MCF 10A (cell line): Measurements from ENCODE around the gene RPL12. TPM values are rescaled to one million over a fixed set of nuclear protein-coding genes. Genes with fewer than 3 reads are reported as not detected.
A peak's percentile ranks its signal among the peaks of the same experiment; 100 is the strongest.

Experiments used
- BruUV-seq: library from RNA; stranded (reverse); fragments of 400-500 nt; replicated peaks from 2 replicates; lab custom pipeline; 2021; lab: Mats Ljungman, UMichigan
- CTCF ChIA-PET: fragments of 300-600 bp; sonication (Branson Sonifier 250); formaldehyde crosslinking; extraction: SDS; loops from one replicate; lab custom pipeline; 2021; ENCODE audit warnings: antibody characterized with exemption, inconsistent platforms; lab: Yijun Ruan, JAX
- POLR2A ChIA-PET: fragments of 300-600, 350-650 bp; sonication (Branson Sonifier 250); formaldehyde crosslinking; extraction: SDS; loops from one replicate; lab custom pipeline; 2020; ENCODE audit warnings: antibody characterized with exemption, inconsistent platforms; lab: Yijun Ruan, JAX
- DNase-seq: peaks from one replicate; pipeline ENCODE4 v3.0.0-alpha.2; 2018; ENCODE audit not compliant: unreplicated experiment
- H3K27ac Mint-ChIP-seq: one replicate; pipeline ENCODE4 v1.8.0; 2022; ENCODE audit warnings: mild to moderate bottlenecking, low read depth, mixed read lengths; ENCODE audit not compliant: unreplicated experiment
- H3K27me3 Mint-ChIP-seq: one replicate; pipeline ENCODE4 v1.8.0; 2022; ENCODE audit warnings: mixed read lengths; ENCODE audit not compliant: insufficient read depth, unreplicated experiment
- H3K36me3 Mint-ChIP-seq: one replicate; pipeline ENCODE4 v1.8.0; 2022; ENCODE audit warnings: mild to moderate bottlenecking, moderate library complexity, mixed read lengths; ENCODE audit not compliant: insufficient read depth, unreplicated experiment
- H3K4me1 Mint-ChIP-seq: one replicate; pipeline ENCODE4 v1.8.0; 2022; ENCODE audit warnings: mixed read lengths; ENCODE audit not compliant: insufficient read depth, unreplicated experiment
- H3K4me3 Mint-ChIP-seq: one replicate; pipeline ENCODE4 v1.8.0; 2022; ENCODE audit warnings: mild to moderate bottlenecking, moderate library complexity, mixed read lengths; ENCODE audit not compliant: unreplicated experiment
- H3K9me3 Mint-ChIP-seq: one replicate; pipeline ENCODE4 v1.8.0; 2022; ENCODE audit warnings: mixed read lengths; ENCODE audit not compliant: unreplicated experiment
- intact Hi-C: fragments of 100-400 bp; cut with micrococcal nuclease; formaldehyde crosslinking; loops from 2 replicates; pipeline ENCODE4 v1.14.1; 2022
- total RNA-seq: library from RNA; stranded (reverse); gene quantifications from 2 replicates; pipeline ENCODE4 v1.2.3, GENCODE V29; 2022
- TF ChIP-seq, protein P1 (sequence below): fragments of 200-600 bp; IDR thresholded peaks from one replicate; pipeline ENCODE4 v1.8.0; 2022; ENCODE audit warnings: antibody characterized with exemption, mild to moderate bottlenecking; ENCODE audit not compliant: unreplicated experiment

Gene RPL12
- total RNA-seq, 1 experiment from 2014 or later, result 3,086 TPM

DNA sequence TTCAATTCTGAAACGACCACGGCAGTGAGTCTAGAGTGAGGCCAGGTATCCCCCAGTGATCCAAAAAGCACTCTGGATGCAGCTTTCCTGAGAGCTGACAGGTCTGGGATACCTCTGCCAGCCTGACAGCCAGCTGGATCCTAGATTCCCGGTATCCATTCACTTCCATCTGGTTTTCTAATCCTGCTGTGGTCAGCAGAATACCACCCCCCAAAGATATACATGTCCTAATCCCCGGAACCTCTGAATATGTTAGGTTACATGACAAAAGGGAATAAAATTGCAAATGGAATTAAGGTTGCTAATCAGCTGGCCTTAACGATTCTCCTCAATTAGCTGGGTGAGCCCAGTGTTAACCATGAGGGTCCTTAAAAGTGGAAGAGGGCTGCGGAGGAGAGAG lies 28.4 kb downstream of the RPL12 start:
- ChIA-PET POLR2A (interaction anchor here (0.6 to 4.1 kb wide), 11 partner anchors 18 to 217 kb away, joined by 3 to 91 read pairs (median 7); partner anchors contain the start of genes LRSAM1, RPL12 and SLC2A8), CTCF (interaction anchor here (0.6 to 1.2 kb wide), 3 partner anchors 28 to 326 kb away, joined by 3 read pairs; no protein-coding TSS in a partner anchor)
- H3K27me3 Mint-ChIP-seq, result no peaks in the 10 kb centered on the region
- intact Hi-C loops, result loop anchor here (10.0 kb wide), 1 partner anchor 162 kb away; no protein-coding TSS in a partner anchor
- H3K27ac Mint-ChIP-seq, result peak overlapping the region; percentile 98
- H3K9me3 Mint-ChIP-seq, result no peaks in the 10 kb centered on the region
- TF ChIP-seq, protein P1, sequence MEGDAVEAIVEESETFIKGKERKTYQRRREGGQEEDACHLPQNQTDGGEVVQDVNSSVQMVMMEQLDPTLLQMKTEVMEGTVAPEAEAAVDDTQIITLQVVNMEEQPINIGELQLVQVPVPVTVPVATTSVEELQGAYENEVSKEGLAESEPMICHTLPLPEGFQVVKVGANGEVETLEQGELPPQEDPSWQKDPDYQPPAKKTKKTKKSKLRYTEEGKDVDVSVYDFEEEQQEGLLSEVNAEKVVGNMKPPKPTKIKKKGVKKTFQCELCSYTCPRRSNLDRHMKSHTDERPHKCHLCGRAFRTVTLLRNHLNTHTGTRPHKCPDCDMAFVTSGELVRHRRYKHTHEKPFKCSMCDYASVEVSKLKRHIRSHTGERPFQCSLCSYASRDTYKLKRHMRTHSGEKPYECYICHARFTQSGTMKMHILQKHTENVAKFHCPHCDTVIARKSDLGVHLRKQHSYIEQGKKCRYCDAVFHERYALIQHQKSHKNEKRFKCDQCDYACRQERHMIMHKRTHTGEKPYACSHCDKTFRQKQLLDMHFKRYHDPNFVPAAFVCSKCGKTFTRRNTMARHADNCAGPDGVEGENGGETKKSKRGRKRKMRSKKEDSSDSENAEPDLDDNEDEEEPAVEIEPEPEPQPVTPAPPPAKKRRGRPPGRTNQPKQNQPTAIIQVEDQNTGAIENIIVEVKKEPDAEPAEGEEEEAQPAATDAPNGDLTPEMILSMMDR, result no peak
- DNase-seq, result no peak
- no TSS peak for BruUV-seq
- peak overlapping the region; percentile 99 for H3K4me3 Mint-ChIP-seq
- peaks cover 5% of the 10 kb centered on the region for H3K36me3 Mint-ChIP-seq
- peaks cover 26% of the 10 kb centered on the region for H3K4me1 Mint-ChIP-seq

DNA sequence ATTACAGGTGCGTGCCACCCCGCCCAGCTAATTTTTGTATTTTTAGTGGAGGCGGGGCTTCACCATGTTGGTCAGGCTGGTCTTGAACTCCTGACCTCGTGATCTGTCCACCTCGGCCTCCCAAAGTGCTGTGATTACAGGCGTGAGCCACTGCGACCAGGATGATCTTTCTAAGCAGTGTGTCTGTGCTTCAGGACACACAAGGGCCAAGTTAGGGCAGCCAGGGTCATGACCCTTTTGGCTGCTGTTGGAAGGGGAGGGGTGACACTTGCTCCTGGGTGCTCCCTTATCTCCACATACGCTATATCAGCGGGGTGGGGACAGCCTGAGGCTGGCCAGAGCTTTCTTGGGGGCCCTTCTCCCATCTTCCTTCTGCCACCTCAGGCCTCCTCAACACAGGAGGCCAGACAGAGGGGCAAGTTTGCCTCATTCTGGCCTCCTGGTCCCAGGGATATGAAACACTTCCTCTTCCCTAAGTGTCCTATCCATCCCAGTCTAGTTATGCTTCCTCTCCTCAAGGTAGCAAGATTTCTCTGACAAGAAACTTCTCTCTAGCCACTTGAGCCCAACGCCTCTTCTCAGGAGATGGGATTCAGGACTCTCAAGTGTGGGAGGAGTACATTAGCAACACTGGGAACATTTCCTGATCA lies 28.9 kb downstream of the RPL12 start:
- Mint-ChIP-seq H3K27ac (no peak overlapping the region), H3K4me3 (peak overlapping the region; percentile 99), H3K9me3 (no peaks in the 10 kb centered on the region), H3K27me3 (no peaks in the 10 kb centered on the region), H3K4me1 (peaks cover 31% of the 10 kb centered on the region), H3K36me3 (peaks cover 4% of the 10 kb centered on the region)
- POLR2A ChIA-PET, result interaction anchor here (2.0 to 4.1 kb wide), 5 partner anchors 19 to 29 kb away, joined by 7 to 91 read pairs (median 17); partner anchors contain the start of genes LRSAM1, RPL12 and SLC2A8
- no peak for DNase-seq
- CTCF ChIA-PET, result interaction anchor here (1.2 kb wide), 1 partner anchor 138 kb away, joined by 3 read pairs; no protein-coding TSS in a partner anchor
- no TSS peak for BruUV-seq
- intact Hi-C loops, result loop anchor here (10.0 kb wide), 1 partner anchor 163 kb away; no protein-coding TSS in a partner anchor
- TF ChIP-seq, protein P1, result no peak

DNA sequence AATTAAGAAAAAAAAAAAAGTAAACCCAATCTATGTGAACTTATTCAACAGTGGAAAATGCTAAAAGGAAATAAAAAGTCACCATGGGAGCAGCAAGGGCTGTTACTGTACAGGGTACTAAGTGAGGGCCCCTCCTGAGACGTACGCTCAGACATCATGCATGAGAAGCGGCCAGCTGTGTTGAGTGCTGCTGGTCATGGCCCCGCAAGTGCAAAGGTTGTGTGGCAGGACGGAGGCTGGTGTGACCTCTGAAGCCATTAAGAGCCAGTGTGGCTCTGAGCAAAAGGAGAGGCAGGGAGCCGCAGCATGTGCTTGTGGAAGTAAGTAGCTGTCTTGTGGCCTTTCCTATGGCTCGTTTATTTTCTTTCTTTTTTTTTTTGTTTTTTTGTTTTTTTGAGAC lies 30.1 kb downstream of the RPL12 start:
- intact Hi-C loops, result loop anchor here (10.0 kb wide), 1 partner anchor 164 kb away; no protein-coding TSS in a partner anchor
- CTCF ChIA-PET, result interaction anchor here (0.6 to 0.7 kb wide), 3 partner anchors 28 to 90 kb away, joined by 3 read pairs; no protein-coding TSS in a partner anchor
- DNase-seq, result no peak
- H3K27me3 Mint-ChIP-seq, result no peaks in the 10 kb centered on the region
- no peak overlapping the region for H3K27ac Mint-ChIP-seq
- BruUV-seq, result no TSS peak
- no peaks in the 10 kb centered on the region for H3K9me3 Mint-ChIP-seq
- no peak overlapping the region for H3K4me3 Mint-ChIP-seq
- TF ChIP-seq, protein P1, result no peak
- POLR2A ChIA-PET, result interaction anchor here (0.6 to 1.2 kb wide), 3 partner anchors 29 to 628 kb away, joined by 3 to 5 read pairs (median 4); no protein-coding TSS in a partner anchor
- no peaks in the 10 kb centered on the region for H3K36me3 Mint-ChIP-seq
- peaks cover 32% of the 10 kb centered on the region for H3K4me1 Mint-ChIP-seq

DNA sequence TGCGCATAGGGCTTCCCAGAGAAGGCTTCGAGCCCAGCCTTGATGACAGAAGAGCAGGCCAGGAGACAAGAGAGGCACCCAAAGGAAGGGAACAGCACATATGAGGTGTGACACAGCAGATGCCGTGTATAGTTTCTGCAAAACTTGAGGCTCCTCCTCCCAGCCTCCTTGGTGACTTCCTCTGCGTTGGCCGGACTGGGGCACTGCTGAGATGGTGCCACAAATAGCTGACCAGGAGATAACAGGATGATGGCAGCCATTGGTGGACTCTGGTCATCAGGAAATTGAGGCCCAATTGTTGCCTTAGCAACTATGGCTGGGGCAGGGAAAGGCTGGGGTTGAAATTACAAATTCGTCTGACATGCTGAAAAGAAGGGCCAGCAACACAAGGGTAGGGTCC lies 31.9 kb downstream of the RPL12 start:
- TF ChIP-seq, protein P1, result no peak
- intact Hi-C loops, result no loop called here
- no TSS peak for BruUV-seq

More for the DNA sequence above, 31.9 kb downstream of the RPL12 start:
- Mint-ChIP-seq H3K4me1 (peaks cover 36% of the 10 kb centered on the region), H3K27ac (no peak overlapping the region), H3K27me3 (no peaks in the 10 kb centered on the region), H3K9me3 (no peaks in the 10 kb centered on the region), H3K36me3 (no peaks in the 10 kb centered on the region), H3K4me3 (no peak overlapping the region)
- ChIA-PET CTCF (interaction anchor here (0.7 kb wide), 1 partner anchor 731 kb away, joined by 3 read pairs; no protein-coding TSS in a partner anchor), POLR2A (interaction anchor here (1.0 kb wide), 1 partner anchor 198 kb away, joined by 4 read pairs; no protein-coding TSS in a partner anchor)
- no peak for DNase-seq
